HG03558 (cell line): ENCODE measurements around the gene TLK1.
"Not testable (repeated sequence)": the region's sequence is repeated elsewhere in the genome, so short reads cannot be mapped to it uniquely, and the experiment has no call there.

Experiments
- ATAC-seq: cut with Tn5 transposase; IDR thresholded peaks from one replicate; pipeline ENCODE4 v1.9.1; 2021; ENCODE audit warnings: moderate number of reproducible peaks; ENCODE audit not compliant: unreplicated experiment; ENCODE audit errors: extremely low read depth

TLK1 gene

DNA sequence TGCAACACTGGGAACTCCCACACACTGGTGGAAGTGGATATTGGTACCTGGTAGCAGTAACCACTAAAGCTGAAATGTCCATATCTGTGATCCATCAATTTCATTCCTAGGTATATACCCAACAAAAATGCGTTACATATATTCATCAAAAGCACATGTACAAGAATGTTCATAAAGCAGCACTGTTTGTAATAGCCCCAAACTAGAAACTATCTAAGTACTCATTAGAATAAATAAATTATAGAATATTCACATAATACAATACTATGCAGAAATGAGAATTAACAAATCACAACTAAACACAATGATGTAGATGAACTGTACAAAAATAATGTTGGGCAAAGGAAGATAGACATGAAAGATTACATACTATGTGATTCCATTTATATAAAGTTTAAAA is 11.1 kb upstream of the TLK1 start:
- ATAC-seq, result no peak

- no peak for ATAC-seq
These were observed 9.1 kb upstream of the TLK1 start for GRCh38 chr2:171169839-171170238.

- no peak for ATAC-seq
These were observed 8.6 kb upstream of the TLK1 start for GRCh38 chr2:171169333-171169732.

DNA sequence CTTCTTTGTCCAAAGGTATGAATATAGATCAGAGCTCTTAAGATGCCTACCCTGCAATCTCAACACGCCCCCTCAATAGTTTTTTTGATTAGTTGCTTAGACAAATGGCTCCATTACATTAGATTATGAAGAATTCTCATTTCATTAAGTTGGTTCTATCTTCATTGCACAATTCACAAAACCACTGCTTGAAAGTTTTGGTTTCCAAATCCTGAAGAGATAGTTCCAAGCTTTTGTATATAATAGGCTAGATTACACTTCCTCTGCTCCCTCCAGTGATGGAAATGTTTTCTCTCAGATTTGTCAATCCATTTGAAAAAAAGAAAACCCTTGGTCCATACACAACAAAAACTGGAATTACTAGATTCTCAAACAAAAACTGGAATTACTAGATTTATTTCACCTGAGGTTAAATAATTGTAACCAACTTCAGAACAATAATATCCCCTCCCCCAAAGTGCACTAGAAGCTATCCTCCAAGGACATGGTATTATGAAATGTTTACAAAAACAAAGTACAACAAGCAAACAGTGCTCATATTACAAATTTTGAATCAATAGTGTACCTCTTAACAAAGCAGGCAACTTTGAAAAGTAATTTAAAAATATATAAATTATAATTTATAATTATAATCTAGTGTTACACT is 6.8 kb upstream of the TLK1 start:
- no peak for ATAC-seq

- no peak for ATAC-seq
These were observed 5.8 kb upstream of the TLK1 start for GRCh38 chr2:171166328-171166983.

DNA sequence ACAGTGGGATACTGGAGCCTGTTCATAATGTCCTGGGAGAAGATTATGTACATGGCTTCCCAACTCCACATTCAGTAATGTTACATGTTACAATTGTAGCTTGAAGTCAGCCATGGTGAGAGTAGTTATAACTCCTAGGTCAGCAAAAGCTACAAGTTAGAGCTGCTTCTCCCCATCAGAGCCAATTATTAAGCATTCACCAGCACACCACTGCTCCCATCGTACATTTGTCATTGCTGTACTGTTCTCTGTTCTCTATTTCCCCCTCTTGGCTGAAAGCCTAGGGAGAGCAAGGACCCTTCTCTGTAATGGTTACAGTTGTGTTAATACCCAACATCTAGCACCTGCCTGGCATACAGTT is 5.3 kb upstream of the TLK1 start:
- ATAC-seq, result no peak

DNA sequence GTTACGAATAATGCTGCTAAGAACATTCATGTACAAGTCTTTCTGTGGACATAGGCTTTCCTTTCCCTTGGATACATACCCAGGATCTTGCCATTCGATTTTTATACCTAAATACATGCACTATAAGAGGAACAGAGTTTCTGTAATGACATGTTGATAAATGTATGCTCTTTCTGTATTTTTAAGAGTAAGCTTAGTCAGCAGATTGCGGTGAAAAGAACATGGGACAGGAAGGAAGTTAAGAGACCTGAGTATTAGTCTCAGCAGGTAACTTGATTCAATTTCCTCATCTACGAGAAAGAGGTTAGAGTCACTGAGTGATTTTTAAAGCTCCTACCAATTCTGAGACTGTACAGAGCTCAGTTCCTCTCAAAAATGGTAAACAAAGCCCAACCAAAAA is 2.6 kb upstream of the TLK1 start:
- ATAC-seq, result no peak

- not testable (repeated sequence) for ATAC-seq
These were observed 2.0 kb upstream of the TLK1 start for GRCh38 chr2:171162522-171163197.

DNA sequence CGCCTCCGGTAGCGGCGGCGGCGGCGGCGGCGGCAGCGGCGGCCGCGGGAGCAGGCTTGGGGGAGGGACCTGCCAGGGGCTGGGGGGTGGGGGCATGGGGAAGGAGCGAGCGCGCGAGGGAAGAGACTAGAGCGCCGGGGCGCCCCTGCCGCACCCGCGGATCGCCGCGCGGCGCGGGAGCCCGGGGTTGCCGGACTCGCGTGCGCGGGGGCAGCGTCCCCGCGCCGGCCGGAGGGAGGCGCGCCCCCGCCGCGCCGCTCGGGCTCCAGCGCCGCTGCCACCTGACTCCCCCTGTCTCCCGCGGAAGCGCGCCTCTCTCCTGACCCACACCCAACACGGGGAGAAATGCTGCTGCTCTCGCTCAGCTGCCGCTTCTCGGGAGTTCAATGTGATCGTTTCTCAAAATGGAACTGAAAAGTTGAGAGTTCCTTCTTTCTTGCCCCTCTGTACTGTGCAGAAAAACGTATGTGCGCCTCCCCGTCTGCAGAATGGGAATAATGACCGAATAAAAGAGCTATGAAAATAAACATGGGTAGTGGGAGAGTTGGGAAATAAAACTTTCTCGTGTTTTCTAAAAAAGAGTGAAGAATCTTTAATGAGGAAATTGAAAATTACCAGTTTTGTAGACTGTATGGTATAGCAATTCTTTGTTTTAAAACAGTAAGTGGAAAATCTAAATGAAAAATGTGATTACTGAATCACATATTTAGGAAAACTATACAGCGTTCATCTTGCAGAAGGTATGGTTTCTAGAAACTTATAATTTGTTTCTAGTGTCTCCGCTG is 455 bp upstream of the TLK1 start:
- peak; percentile 44 for ATAC-seq

DNA sequence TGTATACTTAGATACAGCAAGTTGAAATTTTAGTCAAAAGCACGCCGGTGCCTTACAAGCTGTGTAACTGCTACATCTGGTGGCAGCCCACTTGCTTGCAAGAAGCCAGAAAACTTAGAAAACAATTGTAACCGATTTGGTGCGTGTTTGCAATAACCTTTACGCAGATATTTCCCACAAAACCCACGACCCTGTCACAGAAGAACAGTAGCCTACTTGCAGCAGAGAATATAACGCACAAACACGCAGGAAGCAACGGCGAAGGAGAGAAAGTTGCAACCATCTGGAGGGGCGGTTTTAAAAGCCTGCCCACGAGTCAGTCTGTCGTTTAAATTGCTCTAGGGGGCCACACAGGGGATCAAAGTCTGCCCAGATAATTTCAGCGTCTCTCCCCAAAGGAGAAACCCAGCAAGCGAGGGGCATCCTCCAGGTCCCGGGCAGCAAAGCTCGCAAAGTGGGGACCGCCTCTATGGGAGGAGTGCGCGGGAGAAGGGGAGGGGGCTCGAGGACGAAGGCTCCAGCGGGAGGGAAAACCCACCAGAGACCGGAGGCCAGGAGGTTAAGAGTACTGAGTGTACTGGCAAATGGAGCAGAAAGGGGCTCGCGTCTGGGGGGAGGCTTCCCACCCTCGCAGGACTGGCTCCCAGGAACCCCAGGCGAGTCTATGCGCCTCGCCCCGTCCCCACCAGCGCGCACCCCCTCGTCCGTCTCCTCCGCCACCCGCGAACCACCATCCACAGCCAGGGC is 1.1 kb downstream of the TLK1 start:
- no peak for ATAC-seq

DNA sequence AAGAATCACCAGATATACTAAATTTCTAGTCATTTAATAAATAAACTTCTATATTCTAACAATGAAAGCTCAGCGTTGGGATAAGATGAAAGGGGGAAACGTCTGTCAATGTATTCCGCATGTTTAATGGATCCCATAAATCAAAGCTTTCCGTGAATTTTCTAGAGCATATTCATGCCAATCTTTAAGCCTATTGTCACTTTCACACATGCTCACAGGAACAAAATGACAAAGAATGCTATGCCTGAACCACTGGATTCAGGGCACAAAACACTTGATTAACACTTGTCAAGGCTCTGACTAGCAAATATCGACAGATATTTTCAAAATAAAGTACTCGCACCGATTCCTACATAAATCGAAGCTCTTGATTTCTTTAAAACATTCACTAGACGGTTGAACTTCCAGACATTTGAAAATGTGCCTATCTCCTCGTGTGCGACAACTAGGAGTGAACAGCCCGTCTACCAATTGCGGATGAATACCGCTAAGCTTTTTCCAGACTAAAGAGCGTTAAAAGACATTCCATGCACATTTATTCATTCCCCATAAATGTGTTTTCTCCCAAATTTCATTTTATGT is 1.8 kb downstream of the TLK1 start:
- no peak for ATAC-seq

DNA sequence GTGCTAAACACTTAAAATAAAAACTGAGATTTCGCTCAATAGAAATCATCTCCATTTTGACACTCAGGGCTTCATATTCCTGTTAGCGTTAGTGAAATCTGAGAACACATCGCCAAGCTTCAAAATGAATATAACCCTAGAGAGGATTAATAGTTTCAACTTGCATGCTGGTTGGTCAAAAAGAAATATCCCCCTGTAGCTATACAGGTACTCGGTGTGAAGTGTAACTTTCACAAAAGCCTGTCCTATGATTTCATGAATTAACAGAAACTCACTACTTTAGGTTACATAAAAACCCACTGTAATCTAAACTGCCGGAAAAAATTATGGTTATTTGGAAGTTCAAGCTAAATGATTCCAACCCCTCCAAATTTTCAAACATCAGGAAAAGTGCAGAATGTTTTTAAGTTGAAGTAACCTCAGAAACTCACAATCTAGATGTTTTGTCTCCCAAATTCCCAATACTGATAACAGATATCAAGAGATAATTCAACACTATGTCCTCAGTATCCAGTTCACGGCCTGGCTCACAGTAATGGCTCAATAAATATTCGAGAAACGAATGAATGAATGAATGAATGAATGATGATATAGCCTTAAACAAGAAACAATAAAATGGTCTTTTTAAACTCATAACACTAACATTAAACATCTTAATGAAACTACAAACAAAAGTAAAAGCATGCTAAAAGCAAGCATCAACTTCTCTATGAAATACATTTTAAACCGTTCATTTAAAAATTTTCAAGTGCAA is 2.5 kb downstream of the TLK1 start:
- ATAC-seq, result no peak

DNA sequence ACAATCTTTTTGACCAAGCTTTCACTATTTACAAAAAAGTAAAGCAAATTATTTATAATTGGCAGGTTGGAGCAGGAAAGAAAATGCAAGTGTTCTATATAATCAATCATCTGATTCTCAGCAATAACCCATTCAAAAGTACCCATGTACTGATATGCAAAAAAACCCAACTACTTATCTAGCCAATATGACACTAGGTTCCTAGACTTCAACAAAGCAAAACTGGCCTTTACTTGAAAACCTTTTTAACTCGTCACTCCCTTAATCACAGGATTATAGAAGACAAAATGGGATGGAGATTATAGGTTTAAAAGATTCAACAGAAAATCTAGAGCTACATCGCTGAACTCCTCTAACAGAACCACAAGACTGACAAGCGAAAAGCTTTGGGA is 3.6 kb downstream of the TLK1 start:
- ATAC-seq, result no peak

GRCh38 chr2:171154348-171154747 is 6.3 kb downstream of the TLK1 start:
- no peak for ATAC-seq

DNA sequence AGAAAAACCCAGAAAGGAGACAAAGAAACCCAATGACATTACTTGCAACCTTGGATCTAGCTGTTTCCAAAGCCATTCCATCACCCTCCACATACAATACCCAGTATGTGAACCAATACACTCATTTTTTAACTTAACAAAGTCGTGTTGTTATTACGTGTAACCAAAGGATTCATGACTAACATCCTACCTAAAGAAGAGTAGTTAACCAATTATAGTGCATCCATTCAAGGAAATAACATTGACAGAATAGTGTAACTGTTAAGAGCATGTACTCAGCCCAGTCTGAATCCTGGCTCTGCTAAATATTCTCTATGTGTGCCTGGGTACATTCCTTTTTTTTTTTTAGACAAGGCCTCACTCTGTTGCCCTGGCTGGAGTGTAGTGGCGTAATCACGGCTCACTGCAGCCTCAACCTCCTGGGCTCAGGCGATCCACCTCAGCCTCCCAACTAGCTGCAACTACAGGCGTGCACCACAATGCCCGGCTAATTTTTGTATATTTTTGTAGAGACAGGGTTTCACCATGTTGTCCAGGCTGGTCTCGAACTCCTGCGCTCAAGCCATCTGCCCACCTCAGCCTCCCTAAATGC is 9.9 kb downstream of the TLK1 start:
- ATAC-seq, result no peak

- no peak for ATAC-seq
These were observed 10.6 kb downstream of the TLK1 start for GRCh38 chr2:171149986-171150693.

GRCh38 chr2:171149171-171149938 is 11.3 kb downstream of the TLK1 start:
- ATAC-seq, result no peak

DNA sequence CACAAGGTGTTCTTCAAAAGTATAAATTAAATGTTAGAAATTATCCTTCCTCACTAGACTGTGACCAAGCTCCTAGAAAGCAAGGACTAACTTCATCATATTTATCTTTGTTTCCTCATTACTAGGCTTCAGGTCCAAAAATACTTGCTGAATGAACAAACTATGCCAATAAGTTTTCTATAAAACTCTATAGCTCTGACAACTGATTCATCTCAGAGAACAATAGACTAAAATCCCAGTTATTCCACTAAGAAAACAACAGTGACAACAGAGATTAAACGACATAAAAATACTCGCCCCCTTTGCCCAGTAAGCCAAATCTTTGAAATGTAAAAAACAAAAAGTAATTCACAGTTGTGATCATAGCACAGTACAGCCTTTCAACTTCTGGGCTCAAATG is 13.6 kb downstream of the TLK1 start:
- ATAC-seq, result no peak
